Lower leg skin (tissue), 3 donors: ENCODE data around the gene MRPS15.

Experiments
- CTCF ChIP-seq, 3 donors: fragments of 450-650 bp; IDR thresholded peaks; one replicate each; pipeline ENCODE4 v1.5.1; 2016; ENCODE audit warnings: antibody characterized with exemption in 3 of 3, mild to moderate bottlenecking in 3 of 3, moderate library complexity in 2 of 3
- POLR2A ChIP-seq, 2 donors: fragments of 450-650 bp; IDR thresholded peaks; one replicate each; pipeline ENCODE4 v1.6.1; 2016 to 2017; ENCODE audit warnings: antibody characterized with exemption in 2 of 2, mild to moderate bottlenecking in 1 of 2, moderate library complexity in 1 of 2

GRCh38 chr1:36487906-36488305 is 23.7 kb upstream of the MRPS15 start:
- TF ChIP-seq CTCF (IDR thresholded peaks at IDR 0.05) (no peak), POLR2A (IDR thresholded peaks at IDR 0.05) (no peak)
